Ovary (tissue), 9 donors: ENCODE measurements around the gene HEBP1. TPM values are rescaled to one million over a fixed set of nuclear protein-coding genes. Genes with fewer than 3 reads are reported as not detected.

Experiments used
- DNase-seq, 5 donors: peaks; one replicate each; pipeline ENCODE4 v3.0.0-alpha.2; 2019 to 2020
- H3K27ac ChIP-seq, 2 donors: fragments of 200-600 bp; one replicate each; pipeline versions ENCODE4 v1.5.1 to v1.8.0; 2019 to 2022
- H3K27me3 ChIP-seq: fragments of 200-600 bp; one replicate; pipeline ENCODE4 v1.8.0; 2022
- H3K36me3 ChIP-seq: fragments of 200-600 bp; sonication (generic); one replicate; pipeline ENCODE4 v1.5.1; 2019
- H3K4me1 ChIP-seq: one replicate; pipeline ENCODE4 v1.8.1; 2013; ENCODE audit warnings: mild to moderate bottlenecking, moderate library complexity; ENCODE audit not compliant: insufficient read depth
- H3K4me3 ChIP-seq: fragments of 200-600 bp; sonication (generic); one replicate; pipeline ENCODE4 v1.5.1; 2017
- H3K9me3 ChIP-seq, 2 donors: fragments of 200-600 bp in 1 of 2; sonication (generic) in 1 of 2; one replicate each; pipeline versions ENCODE4 v1.5.1 to v1.8.1; 2013 to 2019; ENCODE audit warnings: mild to moderate bottlenecking in 1 of 2, moderate library complexity in 1 of 2
- CTCF ChIP-seq, 3 donors: fragments of 450-650 bp in 2 of 3; fragments of 200-600 bp in 1 of 3; IDR thresholded peaks; one replicate each; pipeline versions ENCODE4 v1.5.1 to v1.8.0; 2016 to 2022; ENCODE audit warnings: antibody characterized with exemption in 3 of 3, mild to moderate bottlenecking in 1 of 3
- EP300 ChIP-seq: sonication (generic); formaldehyde crosslinking; IDR thresholded peaks from one replicate; pipeline ENCODE4 v1.6.1; 2017; ENCODE audit warnings: antibody characterized with exemption
- POLR2A ChIP-seq: fragments of 450-650 bp; IDR thresholded peaks from one replicate; pipeline ENCODE4 v1.6.1; 2017; ENCODE audit warnings: antibody characterized with exemption, mild to moderate bottlenecking, moderate library complexity
- WGBS, 3 donors: extraction: QIAGEN DNeasy Blood & Tissue Kit in 1 of 3; methylation state at CpG; one replicate each; pipeline versions ENCODE4 v1.1.5 to v1.1.7; 2013 to 2017; 5-methylcytosine and 5-hydroxymethylcytosine counted together
- intact Hi-C, 4 donors: fragments of 100-400 bp; cut with DNase I; formaldehyde crosslinking; loops; one replicate each; pipeline versions ENCODE4 v1.11.0 to v1.15.1; 2022 to 2023
- polyA plus RNA-seq, 2 donors: library from polyadenylated mRNA; stranded (reverse); fragments of 200-250 nt in 1 of 2; fragments of 350-450 nt in 1 of 2; fragmentation: Illumina TruSeq in 1 of 2; extraction: RNeasy Lipid Tissue Mini Kit (QIAGEN cat#74804) in 1 of 2; gene quantifications; one replicate each; pipeline ENCODE4 v1.2.3, GENCODE V29; 2013 to 2014
- total RNA-seq, 7 donors: library from RNA; depleted of rRNA in 2 of 7; stranded (reverse); fragments of >200 nt in 2 of 7; fragmentation: NEBNext Ultra II Directional in 3 of 7; extraction: Animal tissue kit (Norgen Biotek cat#: 25700) in 3 of 7; gene quantifications; one replicate each; pipeline versions ENCODE4 v1.1.0 to v1.2.4, GENCODE V29; 2016 to 2023
- donor health status: DM: no; HTN: no; CAD: no; lungs with moderate emphysema.
- donor health status: DM: no; HTN: no; CAD: no.
- donor health status: Bipolar disorder and iron deficiency.
- donor health status: DM: yes; HTN: yes; CAD: no.
- donor health status: DM: no; HTN: no; CAD: no.
- donor health status: DM: yes; HTN: yes; CAD: no.

HEBP1 gene
- total and polyA plus RNA-seq, 9 donors = 31.6 to 150 (median 85.4) TPM

GRCh38 chr12:12998248-12998647, 1.8 kb downstream of the HEBP1 start:
- no peak for DNase-seq
- H3K27ac ChIP-seq = no peak overlapping the region
- TF ChIP-seq EP300 (no peak), CTCF (IDR thresholded peaks at IDR 0.05) (no peak), POLR2A (no peak)
- H3K9me3 ChIP-seq = no peaks in the 10 kb centered on the region
- H3K27me3 ChIP-seq = no peaks in the 10 kb centered on the region
- intact Hi-C loops = loop anchor here in 1 of 4 donors (10.0 kb wide), 2 partner anchors 283 to 1777 kb away; partner anchors contain the start of gene CDKN1B
- H3K4me3 ChIP-seq = no peak overlapping the region
- WGBS, 3 donors = 76 to 87% (median 85%) methylated on average over 4 of the region's 4 CpGs
- H3K36me3 ChIP-seq = no peaks in the 10 kb centered on the region
- H3K4me1 ChIP-seq = peaks cover 9% of the 10 kb centered on the region

- H3K36me3 ChIP-seq = no peaks in the 10 kb centered on the region
- TF ChIP-seq POLR2A (no peak), CTCF (IDR thresholded peaks at IDR 0.05) (no peak), EP300 (no peak)
- no peaks in the 10 kb centered on the region for H3K9me3 ChIP-seq
- peak overlapping the region in 1 of 2 donors; percentile 10 for H3K27ac ChIP-seq
- no peak overlapping the region for H3K4me3 ChIP-seq
- 46 to 100% (median 73%) methylated on average over 2 of the region's 2 CpGs for WGBS, 3 donors
- DNase-seq = no peak
- intact Hi-C loops = loop anchor here in 1 of 4 donors (10.0 kb wide), 2 partner anchors 283 to 1777 kb away; partner anchors contain the start of gene CDKN1B
- no peaks in the 10 kb centered on the region for H3K27me3 ChIP-seq
- peaks cover 9% of the 10 kb centered on the region for H3K4me1 ChIP-seq
These were observed 2.3 kb downstream of the HEBP1 start for GRCh38 chr12:12997734-12998133.

GRCh38 chr12:12997156-12997555, 2.9 kb downstream of the HEBP1 start:
- no peak for TF ChIP-seq POLR2A
- TF ChIP-seq CTCF (IDR thresholded peaks at IDR 0.05) = no peak
- TF ChIP-seq EP300 = no peak
- 49 to 53% (median 49%) methylated on average over 3 of the region's 3 CpGs for WGBS, 3 donors
- peaks cover 10% of the 10 kb centered on the region for H3K4me1 ChIP-seq
- H3K27me3 ChIP-seq = no peaks in the 10 kb centered on the region
- no peaks in the 10 kb centered on the region for H3K9me3 ChIP-seq
- H3K4me3 ChIP-seq = no peak overlapping the region
- intact Hi-C loops = loop anchor here in 1 of 4 donors (10.0 kb wide), 2 partner anchors 282 to 1778 kb away; partner anchors contain the start of gene CDKN1B
- peak overlapping the region in 1 of 2 donors; percentile 10 for H3K27ac ChIP-seq
- no peak for DNase-seq
- no peaks in the 10 kb centered on the region for H3K36me3 ChIP-seq

- intact Hi-C loops = loop anchor here in 1 of 4 donors (10.0 kb wide), 2 partner anchors 281 to 1779 kb away; partner anchors contain the start of gene CDKN1B
These were observed 3.9 kb downstream of the HEBP1 start for GRCh38 chr12:12996209-12996608.

More at GRCh38 chr12:12996209-12996608, 3.9 kb downstream of the HEBP1 start:
- Histone ChIP-seq H3K27ac (no peak overlapping the region), H3K27me3 (no peaks in the 10 kb centered on the region), H3K36me3 (no peaks in the 10 kb centered on the region), H3K4me3 (no peak overlapping the region), H3K9me3 (no peaks in the 10 kb centered on the region), H3K4me1 (peaks cover 10% of the 10 kb centered on the region)
- 52 to 60% (median 54%) methylated on average over 3 of the region's 3 CpGs for WGBS, 3 donors
- no peak for DNase-seq
- TF ChIP-seq POLR2A (no peak), CTCF (IDR thresholded peaks at IDR 0.05) (no peak), EP300 (no peak)
